Esophagus muscularis mucosa (tissue), 4 donors: ENCODE data around the gene RHBDF2.

Source experiments
- EP300 ChIP-seq: sonication (generic); formaldehyde crosslinking; IDR thresholded peaks from one replicate; pipeline ENCODE4 v1.6.1; 2017; ENCODE audit warnings: antibody characterized with exemption
- POLR2AphosphoS5 ChIP-seq, 2 donors: sonication (generic); formaldehyde crosslinking; IDR thresholded peaks; one replicate each; pipeline ENCODE4 v1.6.1; 2017; ENCODE audit warnings: antibody characterized with exemption in 2 of 2
- TF ChIP-seq, protein P1 (sequence below), 3 experiments: fragments of 200-600 bp in 2 of 3; fragments of 450-650 bp in 1 of 3; sonication (generic) in 2 of 3; IDR thresholded peaks; one replicate each; pipeline ENCODE4 v1.5.1; 2017 to 2019; ENCODE audit warnings: antibody characterized with exemption in 3 of 3, mild to moderate bottlenecking in 2 of 3, moderate library complexity in 1 of 3

- TF ChIP-seq, protein P1, sequence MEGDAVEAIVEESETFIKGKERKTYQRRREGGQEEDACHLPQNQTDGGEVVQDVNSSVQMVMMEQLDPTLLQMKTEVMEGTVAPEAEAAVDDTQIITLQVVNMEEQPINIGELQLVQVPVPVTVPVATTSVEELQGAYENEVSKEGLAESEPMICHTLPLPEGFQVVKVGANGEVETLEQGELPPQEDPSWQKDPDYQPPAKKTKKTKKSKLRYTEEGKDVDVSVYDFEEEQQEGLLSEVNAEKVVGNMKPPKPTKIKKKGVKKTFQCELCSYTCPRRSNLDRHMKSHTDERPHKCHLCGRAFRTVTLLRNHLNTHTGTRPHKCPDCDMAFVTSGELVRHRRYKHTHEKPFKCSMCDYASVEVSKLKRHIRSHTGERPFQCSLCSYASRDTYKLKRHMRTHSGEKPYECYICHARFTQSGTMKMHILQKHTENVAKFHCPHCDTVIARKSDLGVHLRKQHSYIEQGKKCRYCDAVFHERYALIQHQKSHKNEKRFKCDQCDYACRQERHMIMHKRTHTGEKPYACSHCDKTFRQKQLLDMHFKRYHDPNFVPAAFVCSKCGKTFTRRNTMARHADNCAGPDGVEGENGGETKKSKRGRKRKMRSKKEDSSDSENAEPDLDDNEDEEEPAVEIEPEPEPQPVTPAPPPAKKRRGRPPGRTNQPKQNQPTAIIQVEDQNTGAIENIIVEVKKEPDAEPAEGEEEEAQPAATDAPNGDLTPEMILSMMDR (IDR thresholded peaks at IDR 0.05) = no peak
- no peak for TF ChIP-seq POLR2AphosphoS5 (IDR thresholded peaks at IDR 0.05)
- no peak for TF ChIP-seq EP300
These were observed 29.7 kb upstream of the RHBDF2 start for GRCh38 chr17:76530811-76531485.
